ENCODE results near the gene QPCT. TPM values are rescaled to one million over a fixed set of nuclear protein-coding genes. Genes with fewer than 3 reads are reported as not detected.
"Not testable (repeated sequence)": the region's sequence is repeated elsewhere in the genome, so short reads cannot be mapped to it uniquely, and the experiment has no call there.

Gene QPCT
- total RNA-seq, 2 donors from 2014 or later: 1.3 to 3.4 TPM

GRCh38 chr2:37379881-37380296 is 35.5 kb downstream of the QPCT start:
- ATAC-seq (no peak), DNase-seq (no peak)
- no peaks in the 10 kb centered on the region for H3K4me1 ChIP-seq
- 61 to 65% methylated on average over 5 of the region's 5 CpGs for WGBS, 2 donors
- H3K9me3 ChIP-seq: no peaks in the 10 kb centered on the region
- intact Hi-C loops (cut with DNase I): no loop called here
- TF ChIP-seq POLR2A (IDR thresholded peaks at IDR 0.05) (no peak), CTCF (IDR thresholded peaks at IDR 0.05) (no peak)
- no peak overlapping the region for H3K4me3 ChIP-seq
- H3K36me3 ChIP-seq (replicated peaks in 1 of 2; ENCODE audit: insufficient read depth in 1 of 2, low read depth in 2 of 2): no peaks in the 10 kb centered on the region
- no peak overlapping the region for H3K27ac ChIP-seq
- no peaks in the 10 kb centered on the region for H3K27me3 ChIP-seq

DNA sequence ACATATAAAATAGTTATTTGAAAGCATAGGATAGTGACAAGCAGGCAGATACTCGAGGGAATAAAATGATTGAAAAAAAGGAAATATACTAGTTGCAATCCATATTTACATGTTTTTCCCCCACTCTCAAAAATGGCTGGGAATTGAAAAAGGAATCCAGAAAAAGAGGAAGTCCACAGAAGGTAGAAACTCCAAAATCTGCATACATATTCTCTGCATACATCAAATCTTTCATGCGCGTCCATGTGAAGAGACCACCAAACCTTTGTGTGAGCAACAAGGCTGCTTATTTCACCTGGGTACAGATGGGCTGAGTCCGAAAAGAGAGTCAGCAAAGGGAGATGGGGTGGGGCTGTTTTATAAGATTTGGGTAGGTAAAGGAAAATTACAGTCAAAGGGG is 36.4 kb downstream of the QPCT start:
- H3K36me3 ChIP-seq (replicated peaks in 1 of 2; ENCODE audit: insufficient read depth in 1 of 2, low read depth in 2 of 2); ATAC-seq; H3K27ac ChIP-seq; H3K4me1 ChIP-seq; intact Hi-C loops (cut with DNase I); DNase-seq; H3K27me3 ChIP-seq; H3K4me3 ChIP-seq; H3K9me3 ChIP-seq: not testable (repeated sequence)
- WGBS, 2 donors: 82 to 83% methylated on average over 4 of the region's 4 CpGs

DNA sequence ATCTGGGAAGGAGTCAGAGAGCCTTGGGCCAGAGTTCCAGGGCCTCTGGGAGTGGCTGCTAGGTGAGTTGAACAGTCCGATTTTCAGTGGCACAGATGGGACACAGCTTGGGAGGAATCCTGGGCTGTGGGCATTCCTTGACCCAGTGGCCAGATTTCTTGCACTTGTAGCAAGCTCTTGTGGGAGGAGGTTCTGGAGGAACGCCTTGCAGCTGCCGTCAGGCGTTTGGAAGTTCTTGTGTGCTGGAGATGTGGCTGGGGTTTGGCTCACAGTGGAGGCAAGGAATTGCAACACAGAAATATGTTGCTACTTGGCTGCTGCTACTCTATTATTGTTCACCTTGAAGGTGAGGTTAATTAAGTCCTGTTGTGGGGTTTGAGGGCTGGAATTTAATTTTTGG is 39.8 kb downstream of the QPCT start:
- intact Hi-C loops (cut with DNase I); H3K27ac ChIP-seq; ATAC-seq; H3K9me3 ChIP-seq; H3K36me3 ChIP-seq (replicated peaks in 1 of 2; ENCODE audit: insufficient read depth in 1 of 2, low read depth in 2 of 2); H3K4me1 ChIP-seq; H3K4me3 ChIP-seq; H3K27me3 ChIP-seq: not testable (repeated sequence)
- DNase-seq: peak in 1 of 4 donors; percentile 13
- WGBS, 2 donors: 75 to 90% methylated on average over 4 of the region's 4 CpGs

DNA sequence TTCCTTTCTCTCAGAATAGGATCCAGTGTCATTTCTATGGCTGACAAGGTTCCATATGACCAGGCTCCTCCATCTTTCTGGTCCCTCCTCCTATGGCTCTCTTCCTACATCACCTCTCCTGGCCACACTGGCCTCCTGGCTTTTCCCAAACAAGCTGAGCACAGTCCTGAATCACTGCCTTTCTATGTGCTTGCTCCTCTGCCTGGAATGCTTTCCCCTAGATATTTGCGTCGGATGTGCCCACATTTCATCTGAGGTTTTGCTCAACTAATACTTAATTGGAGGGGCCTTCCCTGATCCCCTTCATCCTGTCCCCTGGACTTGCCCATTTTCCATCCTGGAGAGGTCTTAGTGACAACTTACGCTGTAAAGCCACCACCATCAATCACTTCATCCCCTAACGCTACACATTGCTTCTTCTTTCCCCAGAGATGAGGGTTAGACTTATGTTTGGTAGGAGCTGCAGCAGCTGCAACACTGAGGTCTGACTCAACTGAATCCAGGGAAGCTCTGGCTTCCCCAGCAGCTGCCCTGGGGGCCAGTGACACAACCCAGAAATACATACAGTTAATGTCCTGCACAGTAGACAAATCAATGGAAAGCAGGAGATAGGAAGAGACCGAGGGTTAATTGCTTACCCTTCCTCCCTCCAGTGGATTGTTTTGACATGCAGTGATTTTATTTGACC is 42.9 kb downstream of the QPCT start:
- intact Hi-C loops (cut with DNase I): no loop called here
- Histone ChIP-seq H3K36me3 (replicated peaks in 1 of 2; ENCODE audit: insufficient read depth in 1 of 2, low read depth in 2 of 2) (no peaks in the 10 kb centered on the region), H3K4me1 (no peaks in the 10 kb centered on the region), H3K27ac (no peak overlapping the region), H3K27me3 (no peaks in the 10 kb centered on the region), H3K9me3 (no peaks in the 10 kb centered on the region), H3K4me3 (no peak overlapping the region)
- ATAC-seq (no peak), DNase-seq (no peak)
- TF ChIP-seq CTCF (IDR thresholded peaks at IDR 0.05) (no peak), POLR2A (IDR thresholded peaks at IDR 0.05) (no peak)
- 80 to 83% methylated on average over 5 of the region's 5 CpGs for WGBS, 2 donors

GRCh38 chr2:37388074-37388473 is 43.6 kb downstream of the QPCT start:
- no peaks in the 10 kb centered on the region for H3K36me3 ChIP-seq (replicated peaks in 1 of 2; ENCODE audit: insufficient read depth in 1 of 2, low read depth in 2 of 2)
- intact Hi-C loops (cut with DNase I): no loop called here
- no peak overlapping the region for H3K4me3 ChIP-seq
- no peak for DNase-seq
- 87 to 95% methylated on average over 2 of the region's 2 CpGs for WGBS, 2 donors
- no peak for ATAC-seq
- H3K27me3 ChIP-seq: no peaks in the 10 kb centered on the region
- no peaks in the 10 kb centered on the region for H3K9me3 ChIP-seq
- no peaks in the 10 kb centered on the region for H3K4me1 ChIP-seq
- no peak overlapping the region for H3K27ac ChIP-seq
- TF ChIP-seq POLR2A (IDR thresholded peaks at IDR 0.05): no peak
- no peak for TF ChIP-seq CTCF (IDR thresholded peaks at IDR 0.05)

DNA sequence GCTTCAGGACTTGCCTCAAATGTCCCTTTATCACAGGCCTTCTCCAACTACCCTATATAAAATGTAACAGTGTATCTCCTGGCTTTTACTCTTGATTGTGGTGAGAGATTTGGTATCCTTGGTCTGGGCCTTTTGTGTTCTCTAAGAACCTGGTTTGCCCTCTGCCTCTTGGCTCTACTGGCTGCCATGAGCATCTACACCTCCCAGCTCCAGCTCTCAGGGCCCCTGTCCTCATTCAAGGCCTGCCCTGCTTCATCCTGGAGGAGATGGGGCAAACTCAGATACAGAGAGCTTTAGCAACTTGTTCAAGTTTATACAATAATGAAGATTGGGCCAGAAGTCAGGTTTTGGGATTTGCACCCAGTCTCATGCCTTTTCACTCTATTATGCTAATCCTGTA is 45.0 kb downstream of the QPCT start:
- Histone ChIP-seq H3K4me3 (no peak overlapping the region), H3K27ac (no peak overlapping the region), H3K36me3 (replicated peaks in 1 of 2; ENCODE audit: insufficient read depth in 1 of 2, low read depth in 2 of 2) (no peaks in the 10 kb centered on the region), H3K27me3 (no peaks in the 10 kb centered on the region), H3K4me1 (no peaks in the 10 kb centered on the region), H3K9me3 (no peaks in the 10 kb centered on the region)
- intact Hi-C loops (cut with DNase I): no loop called here
- DNase-seq (no peak), ATAC-seq (no peak)
- TF ChIP-seq POLR2A (IDR thresholded peaks at IDR 0.05): no peak
- no peak for TF ChIP-seq CTCF (IDR thresholded peaks at IDR 0.05)
